Measurements from ENCODE around the gene EPHB2.
"Not testable (repeated sequence)": the region's sequence is repeated elsewhere in the genome, so short reads cannot be mapped to it uniquely, and the experiment has no call there.

EPHB2 gene

DNA sequence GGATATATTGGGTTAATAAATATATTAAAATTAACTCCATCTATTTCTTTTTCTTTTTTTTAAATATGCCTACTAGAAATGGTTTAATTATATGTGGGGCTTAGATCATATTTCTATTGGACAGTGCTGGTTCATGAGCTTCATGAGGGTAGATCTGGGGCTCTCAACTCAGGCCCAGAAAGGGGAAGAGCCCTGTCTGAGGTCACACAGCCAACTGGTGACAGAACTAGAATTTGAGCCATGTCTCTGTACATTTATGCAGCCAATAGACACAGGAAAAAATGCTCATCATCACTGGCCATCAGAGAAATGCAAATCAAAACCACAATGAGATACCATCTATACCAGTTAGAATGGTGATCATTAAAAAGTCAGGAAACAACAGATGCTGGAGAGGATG, 5.1 kb upstream of the EPHB2 start:
- TF ChIP-seq, protein P1, sequence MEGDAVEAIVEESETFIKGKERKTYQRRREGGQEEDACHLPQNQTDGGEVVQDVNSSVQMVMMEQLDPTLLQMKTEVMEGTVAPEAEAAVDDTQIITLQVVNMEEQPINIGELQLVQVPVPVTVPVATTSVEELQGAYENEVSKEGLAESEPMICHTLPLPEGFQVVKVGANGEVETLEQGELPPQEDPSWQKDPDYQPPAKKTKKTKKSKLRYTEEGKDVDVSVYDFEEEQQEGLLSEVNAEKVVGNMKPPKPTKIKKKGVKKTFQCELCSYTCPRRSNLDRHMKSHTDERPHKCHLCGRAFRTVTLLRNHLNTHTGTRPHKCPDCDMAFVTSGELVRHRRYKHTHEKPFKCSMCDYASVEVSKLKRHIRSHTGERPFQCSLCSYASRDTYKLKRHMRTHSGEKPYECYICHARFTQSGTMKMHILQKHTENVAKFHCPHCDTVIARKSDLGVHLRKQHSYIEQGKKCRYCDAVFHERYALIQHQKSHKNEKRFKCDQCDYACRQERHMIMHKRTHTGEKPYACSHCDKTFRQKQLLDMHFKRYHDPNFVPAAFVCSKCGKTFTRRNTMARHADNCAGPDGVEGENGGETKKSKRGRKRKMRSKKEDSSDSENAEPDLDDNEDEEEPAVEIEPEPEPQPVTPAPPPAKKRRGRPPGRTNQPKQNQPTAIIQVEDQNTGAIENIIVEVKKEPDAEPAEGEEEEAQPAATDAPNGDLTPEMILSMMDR (IDR thresholded peaks at IDR 0.05; ENCODE audit: low read depth, low read length) = no peak

GRCh38 chr1:22706100-22706499, 4.5 kb upstream of the EPHB2 start:
- not testable (repeated sequence) for DNase-seq (ENCODE audit: extremely low read depth, low read depth)

More for the DNA sequence above, 5.1 kb upstream of the EPHB2 start:
- no peak for DNase-seq (ENCODE audit: extremely low read depth, low read depth)

GRCh38 chr1:22708777-22709176, 1.9 kb upstream of the EPHB2 start:
- DNase-seq (ENCODE audit: extremely low read depth, low read depth) = no peak
- TF ChIP-seq, protein P1 (IDR thresholded peaks at IDR 0.05; ENCODE audit: low read depth, low read length) = no peak

DNA sequence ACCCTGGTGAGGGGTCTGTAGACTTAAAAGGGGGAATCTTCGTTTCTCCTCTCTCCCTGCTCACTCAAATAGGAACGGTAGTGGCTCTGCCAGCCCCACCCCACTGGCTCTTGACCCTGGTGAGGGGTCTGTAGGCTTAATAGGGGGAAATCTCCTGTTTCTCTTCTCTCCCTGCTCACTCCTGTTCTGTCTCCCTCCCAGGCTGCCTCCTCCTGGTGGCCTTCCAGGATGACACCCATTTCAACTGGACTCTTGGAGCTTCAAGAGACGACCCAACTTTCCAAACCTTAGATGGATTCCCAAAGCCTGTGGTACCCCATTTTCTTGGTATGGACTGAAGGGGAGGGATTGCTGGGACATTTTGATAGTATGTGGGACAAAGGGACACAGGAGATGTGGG, 1.4 kb upstream of the EPHB2 start:
- TF ChIP-seq, protein P1 (IDR thresholded peaks at IDR 0.05; ENCODE audit: low read depth, low read length) = peak; percentile 5; the same call in 1 of the 2 replicates
- no peak for DNase-seq (ENCODE audit: extremely low read depth, low read depth)

DNA sequence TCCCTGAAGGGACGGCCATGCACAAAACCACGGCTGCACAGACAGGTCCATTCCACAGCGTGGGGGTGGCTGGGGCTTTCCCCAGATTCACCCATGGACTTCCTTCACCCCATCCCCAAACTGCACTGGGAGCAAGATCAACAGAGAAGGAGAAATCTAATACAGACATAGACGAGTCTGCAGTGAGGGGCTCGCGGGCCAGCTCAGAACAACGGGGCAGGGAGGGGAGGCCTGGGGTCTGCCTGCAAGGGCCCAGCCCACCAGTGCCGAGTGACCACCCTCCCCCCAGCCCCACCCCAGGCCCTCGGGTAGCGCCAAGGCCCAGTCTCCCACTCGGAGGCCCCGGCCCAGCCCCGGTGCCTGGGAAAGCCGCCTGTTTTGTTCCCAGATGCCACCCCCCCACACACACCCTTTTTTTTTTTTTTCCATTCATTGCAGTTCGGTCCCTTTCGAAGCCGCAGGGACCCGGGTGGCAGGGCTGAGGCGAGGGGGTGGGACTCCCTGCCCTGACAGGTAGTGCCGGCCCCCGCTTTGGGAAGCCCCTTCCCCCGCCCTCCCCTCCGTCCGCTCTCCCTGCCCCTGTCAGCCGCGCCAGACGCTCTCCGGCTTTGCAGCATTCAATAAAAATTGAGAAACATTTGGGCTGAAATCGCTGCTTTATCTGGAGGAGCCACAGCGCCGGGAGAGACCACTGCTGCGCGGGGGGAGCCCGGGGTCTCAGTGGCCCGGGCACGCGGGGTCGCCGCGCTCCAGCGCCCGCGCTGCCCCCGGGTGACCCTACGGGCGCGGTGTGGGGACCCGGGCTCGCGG, 543 bp upstream of the EPHB2 start:
- TF ChIP-seq, protein P1 (IDR thresholded peaks at IDR 0.05; ENCODE audit: low read depth, low read length) = no peak
- peak; percentile 37 for DNase-seq (ENCODE audit: extremely low read depth, low read depth)

- no peak for DNase-seq (ENCODE audit: extremely low read depth, low read depth)
- TF ChIP-seq, protein P1 (IDR thresholded peaks at IDR 0.05; ENCODE audit: low read depth, low read length) = no peak
Measured at GRCh38 chr1:22711071-22711470, 432 bp downstream of the EPHB2 start.

DNA sequence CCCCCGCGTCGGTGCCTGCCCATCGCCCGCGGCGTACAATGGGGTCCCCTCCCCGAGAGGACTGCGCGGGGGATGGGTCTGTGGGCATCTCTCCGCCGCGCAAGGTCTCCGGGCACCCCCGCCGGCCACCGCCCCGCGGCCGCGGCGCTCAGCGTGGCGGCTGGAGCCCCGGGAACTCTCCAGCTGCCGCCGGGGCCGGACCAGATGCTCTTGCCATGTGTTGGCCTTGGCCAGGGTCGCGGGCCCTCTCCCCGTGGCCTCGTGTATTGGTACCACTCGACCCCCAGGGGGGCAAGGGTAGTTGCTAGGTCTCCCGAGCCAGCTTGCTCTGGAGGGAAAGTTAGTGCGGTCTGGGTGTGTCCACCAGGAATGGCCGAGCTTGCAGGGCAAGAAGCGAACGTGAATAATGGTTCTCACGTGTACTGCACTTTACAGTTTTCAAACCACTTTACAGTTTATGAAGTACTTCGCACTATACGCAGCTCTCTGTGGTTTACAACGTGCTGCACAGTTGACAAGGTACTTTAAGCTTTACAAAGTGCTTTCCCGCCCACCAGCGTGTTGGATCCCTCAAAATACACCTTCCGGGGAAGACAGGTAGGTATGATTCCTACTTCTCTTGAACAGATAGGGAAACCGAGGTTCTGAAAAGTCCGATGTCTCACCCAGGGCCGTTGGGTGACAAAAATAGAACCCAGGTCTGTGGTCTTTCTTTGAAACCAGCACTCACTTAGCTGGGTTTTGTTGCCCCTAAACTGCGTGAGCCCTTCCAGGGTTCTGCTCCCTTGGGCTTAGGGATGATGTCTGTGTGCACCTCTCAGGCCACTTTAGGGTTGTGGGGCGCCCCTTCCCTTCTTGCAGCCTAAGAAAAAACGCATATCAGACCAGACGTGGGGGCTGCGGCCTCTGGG, 1.2 kb downstream of the EPHB2 start:
- DNase-seq (ENCODE audit: extremely low read depth, low read depth) = no peak
- TF ChIP-seq, protein P1 (IDR thresholded peaks at IDR 0.05; ENCODE audit: low read depth, low read length) = no peak
